Measurements from ENCODE around the gene ADAT3.
A peak's percentile ranks its signal among the peaks of the same experiment; 100 is the strongest.
"Not testable (repeated sequence)": the region's sequence is repeated elsewhere in the genome, so short reads cannot be mapped to it uniquely, and the experiment has no call there.

ADAT3 gene

DNA sequence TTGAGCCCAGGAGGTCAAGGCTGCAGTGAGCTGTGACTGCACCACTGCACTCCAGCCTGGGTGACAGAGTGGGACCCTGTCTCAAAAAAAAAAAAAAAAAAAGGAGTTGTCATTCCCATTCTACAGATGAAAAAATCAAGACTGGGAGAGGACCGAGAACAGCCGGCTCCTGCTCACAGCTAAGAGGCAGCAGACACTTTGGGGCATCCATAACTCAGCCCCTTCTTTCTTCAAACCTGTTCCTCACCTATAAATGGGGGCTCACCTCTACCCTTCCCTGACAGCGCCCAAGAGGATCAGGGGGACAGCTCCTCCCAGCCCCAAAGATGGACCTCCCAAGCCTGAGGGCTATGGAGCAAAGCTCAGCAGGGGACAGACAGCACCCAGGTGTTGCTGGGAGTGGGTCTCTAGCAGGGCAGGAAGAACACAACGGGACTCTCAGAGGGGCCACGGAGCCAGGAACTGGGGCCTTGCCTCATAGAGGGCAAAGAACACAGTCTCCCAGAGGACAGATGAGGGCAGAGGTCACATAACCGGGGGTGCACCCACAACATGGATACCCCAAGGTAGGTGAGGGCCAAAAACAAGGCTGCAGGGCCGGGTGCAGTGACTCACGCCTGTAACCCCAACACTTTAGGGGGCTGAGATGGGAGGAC is 38.4 kb upstream of the ADAT3 start:
- DNase-seq (ENCODE audit: low spot score) = no peak

- no peak for DNase-seq (ENCODE audit: low spot score)
Observed at GRCh38 chr19:1867349-1867724, 37.9 kb upstream of the ADAT3 start.

GRCh38 chr19:1868971-1869370 is 36.2 kb upstream of the ADAT3 start:
- no peak for DNase-seq (ENCODE audit: low spot score)

DNA sequence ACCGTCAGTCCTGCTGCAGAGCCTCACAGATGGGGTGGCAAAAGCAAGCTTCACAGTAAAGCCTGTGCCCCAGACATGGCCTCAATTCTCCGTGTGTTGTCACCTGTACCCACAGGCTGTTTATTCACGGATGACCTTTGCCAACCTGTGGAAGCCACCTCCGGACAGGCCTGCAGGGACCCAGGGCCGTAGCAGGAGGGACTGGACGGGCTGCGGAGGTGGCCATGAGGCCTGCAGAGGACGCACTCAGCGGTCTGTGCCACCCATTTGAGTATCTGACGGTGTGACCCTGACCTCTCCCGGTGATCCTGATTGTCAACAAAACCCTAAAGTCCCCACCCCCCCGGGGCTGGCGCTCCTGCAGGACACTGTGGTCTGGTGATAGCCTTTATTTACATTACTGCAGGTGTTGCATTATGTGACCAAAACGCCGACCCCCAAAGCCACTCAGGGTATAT is 34.0 kb upstream of the ADAT3 start:
- no peak for DNase-seq (ENCODE audit: low spot score)

GRCh38 chr19:1871630-1872029 is 33.6 kb upstream of the ADAT3 start:
- DNase-seq (ENCODE audit: low spot score) = no peak

- DNase-seq (ENCODE audit: low spot score) = no peak
Observed at GRCh38 chr19:1872807-1873523, 32.2 kb upstream of the ADAT3 start.

DNA sequence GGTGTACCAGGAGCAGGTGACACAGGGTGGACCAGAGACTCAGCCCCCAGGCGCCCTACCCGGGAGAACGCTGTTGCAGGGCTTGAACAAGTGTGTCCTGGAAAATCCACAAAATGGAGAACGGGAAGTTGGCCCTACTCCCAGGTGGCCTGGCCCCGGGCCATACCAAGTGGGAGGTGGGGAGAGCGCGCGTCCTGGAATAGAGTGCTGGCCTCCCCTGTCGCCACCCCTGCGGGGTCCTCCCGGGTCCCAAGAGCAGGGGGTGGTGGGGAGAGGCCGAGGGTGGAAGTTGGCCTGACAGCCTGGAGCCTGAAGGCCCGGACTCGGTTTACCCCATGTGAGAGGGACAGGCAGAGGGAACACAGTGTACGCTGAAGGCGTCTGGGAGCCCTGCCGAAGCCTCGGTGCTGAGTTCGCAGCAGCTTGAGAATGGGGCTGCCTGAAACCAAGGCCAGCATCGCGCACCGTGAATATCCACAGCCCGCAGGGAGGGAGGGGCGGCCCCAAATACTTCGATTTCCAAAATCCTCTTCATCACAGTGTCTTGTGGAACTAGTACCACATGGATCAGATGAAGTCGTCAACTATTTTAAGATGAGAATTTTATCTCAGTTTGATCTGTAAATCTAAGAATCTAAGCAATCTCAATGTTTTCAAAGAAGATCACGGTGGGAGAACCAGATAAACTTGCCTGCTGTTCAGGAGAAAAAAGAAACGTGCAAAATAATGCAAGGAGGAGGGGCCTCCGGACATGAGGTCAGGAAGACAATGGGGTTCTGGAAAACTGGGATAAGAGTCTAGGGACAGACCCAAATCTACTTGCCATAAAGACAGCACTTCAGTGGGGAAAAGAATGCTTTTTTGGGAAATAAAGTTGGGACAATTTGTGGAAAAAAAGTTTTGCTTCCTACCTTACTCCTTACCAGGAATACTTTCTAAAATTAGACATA is 31.4 kb upstream of the ADAT3 start:
- DNase-seq (ENCODE audit: low spot score) = peak; percentile 62

DNA sequence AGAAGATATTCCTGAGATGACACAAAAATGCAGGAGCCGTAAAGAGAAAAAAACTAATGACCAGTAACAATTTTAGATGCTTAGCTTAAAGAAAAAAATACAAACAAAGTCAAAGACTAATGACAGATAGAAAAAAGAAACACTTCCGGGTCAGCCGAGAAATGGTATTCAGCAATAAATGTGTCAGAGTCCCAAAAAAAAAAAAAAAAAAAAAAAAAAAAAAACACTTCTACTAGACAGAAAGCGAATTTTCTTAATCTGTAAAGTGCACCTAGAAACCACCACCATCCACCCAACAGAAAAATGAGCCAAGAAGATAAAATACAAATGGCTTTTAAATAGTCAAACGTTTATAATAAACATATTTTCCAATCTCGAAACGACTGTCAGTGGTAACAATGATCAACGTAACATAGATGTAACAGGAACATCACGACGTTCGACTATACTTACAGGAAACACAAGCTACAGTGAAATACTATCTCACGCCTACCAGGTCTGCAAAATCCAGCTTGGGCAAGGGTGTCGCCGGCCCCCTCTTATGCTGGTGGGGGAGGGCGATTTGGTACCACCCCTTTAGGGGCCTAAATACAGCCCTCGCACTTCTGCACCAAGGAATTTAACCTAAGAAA is 30.5 kb upstream of the ADAT3 start:
- DNase-seq (ENCODE audit: low spot score) = no peak

DNA sequence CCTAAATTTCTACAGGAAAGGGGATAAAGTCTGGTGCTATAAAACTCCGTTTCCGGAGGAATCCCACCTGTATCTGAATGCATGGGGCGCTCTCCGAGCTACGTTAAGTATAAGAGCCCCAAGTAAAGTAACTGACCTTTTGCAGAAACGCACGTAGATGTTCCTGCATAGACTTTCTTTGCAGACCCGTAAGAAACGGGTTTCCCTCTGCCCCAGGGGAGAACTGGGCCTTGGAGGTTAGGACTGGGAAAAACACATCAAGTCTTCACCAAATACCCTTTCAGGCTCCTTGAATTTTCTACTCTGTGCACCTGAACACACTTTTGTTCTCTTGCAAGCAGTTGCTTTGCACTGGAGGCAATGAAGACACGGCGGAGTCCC is 29.9 kb upstream of the ADAT3 start:
- not testable (repeated sequence) for DNase-seq (ENCODE audit: low spot score)

DNA sequence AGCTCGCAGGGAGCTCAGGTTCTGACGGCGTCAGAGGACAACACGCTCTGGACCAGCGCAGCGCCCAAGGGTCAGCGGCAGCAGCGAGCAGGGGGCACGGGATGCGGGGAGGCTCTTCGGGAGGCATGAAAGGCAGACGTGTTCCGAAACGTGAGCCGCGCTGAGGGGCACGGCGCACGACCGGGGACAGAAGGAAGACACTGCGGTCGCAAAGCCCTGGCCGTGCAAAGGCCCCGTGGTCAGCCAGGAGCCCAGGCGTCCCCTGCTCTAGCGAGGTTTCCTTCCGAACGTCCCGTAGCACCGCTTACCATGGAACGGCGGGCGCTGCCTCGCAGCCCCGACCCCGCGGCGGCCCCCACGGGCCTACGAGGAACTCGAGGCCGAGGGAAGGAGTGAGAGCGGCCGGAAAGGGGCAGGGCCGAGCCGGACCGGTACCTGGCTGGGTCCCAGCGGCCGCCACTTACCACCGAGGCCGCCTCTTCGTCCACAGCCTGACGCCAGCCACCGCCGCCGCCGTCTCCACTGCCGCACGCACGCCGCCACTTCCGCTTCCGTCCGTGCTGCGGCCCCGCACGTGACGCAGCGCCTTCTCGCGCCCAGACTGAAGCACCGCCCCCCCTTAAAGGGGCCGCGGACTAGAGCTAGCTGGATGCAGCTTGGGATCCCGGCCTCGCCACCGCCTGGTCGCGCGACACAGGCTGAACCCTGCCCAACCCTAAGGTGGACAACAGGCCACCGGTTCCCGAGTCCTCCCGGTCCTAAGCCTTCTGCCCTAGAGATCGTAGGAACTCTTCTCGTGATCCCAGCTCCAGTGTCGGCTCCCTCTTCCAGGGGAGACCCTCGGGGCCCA is 29.3 kb upstream of the ADAT3 start:
- peak; percentile 97 for DNase-seq (ENCODE audit: low spot score)

GRCh38 chr19:1876496-1877279 is 28.5 kb upstream of the ADAT3 start:
- DNase-seq (ENCODE audit: low spot score) = not testable (repeated sequence)

GRCh38 chr19:1877280-1877660 is 27.9 kb upstream of the ADAT3 start:
- DNase-seq (ENCODE audit: low spot score) = not testable (repeated sequence)

DNA sequence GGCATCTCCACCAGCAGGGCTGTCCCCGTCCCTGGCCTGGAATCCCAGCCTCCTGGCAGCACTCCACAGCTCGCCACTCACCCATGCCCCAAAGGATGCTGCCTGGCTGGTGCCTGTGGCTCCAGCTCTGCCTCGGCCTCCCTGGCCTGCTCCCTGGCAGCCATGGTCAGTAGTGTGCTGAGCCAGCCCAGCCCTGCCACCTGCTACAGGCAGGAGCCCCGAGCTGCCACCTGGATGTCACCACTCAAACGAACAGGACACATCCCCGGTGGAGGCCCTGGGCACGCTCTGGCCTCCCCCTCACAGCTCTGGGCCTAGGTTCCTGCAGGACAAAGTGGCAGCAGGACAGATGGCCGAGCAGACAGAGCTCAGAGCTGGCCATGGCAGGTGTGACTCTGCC is 26.6 kb upstream of the ADAT3 start:
- not testable (repeated sequence) for DNase-seq (ENCODE audit: low spot score)

GRCh38 chr19:1879982-1880381 is 25.2 kb upstream of the ADAT3 start:
- not testable (repeated sequence) for DNase-seq (ENCODE audit: low spot score)

DNA sequence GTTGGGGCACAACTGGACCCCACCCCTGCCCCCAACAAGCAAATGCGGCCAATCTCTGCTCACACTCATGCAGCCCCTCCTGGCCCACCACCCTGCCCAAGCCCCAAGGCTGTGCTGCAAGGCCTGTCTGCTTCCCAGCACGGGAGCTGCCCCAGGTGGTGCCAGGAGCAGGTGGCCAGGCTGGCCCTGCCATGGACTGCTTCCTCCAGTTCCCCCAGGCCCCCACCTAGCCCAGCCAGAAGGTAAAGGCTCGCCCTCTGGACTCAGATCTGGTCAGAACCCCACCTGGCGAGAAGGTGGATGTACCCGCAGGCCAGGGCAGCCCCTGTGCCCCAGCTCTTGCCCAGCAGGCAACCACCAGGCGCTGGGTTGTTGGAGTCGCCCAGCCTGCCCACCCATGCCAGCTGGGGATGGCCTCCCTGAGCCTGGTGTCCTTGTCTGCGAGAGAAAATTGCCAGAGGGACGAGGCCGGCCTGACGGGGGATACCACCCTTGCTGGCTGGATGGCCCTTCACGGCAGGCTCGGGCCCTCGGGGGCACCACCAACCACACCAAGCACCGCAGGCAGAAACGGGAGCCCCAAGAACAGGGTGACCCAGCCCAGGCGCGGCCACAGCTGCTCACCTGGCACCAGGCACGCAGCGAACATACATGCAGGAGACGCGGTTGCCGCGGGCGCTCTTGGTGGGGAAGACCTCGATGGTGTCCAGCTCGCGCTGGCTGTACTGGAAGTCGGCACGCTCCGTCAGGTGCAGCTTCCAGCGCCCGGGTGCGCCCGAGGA is 24.4 kb upstream of the ADAT3 start:
- no peak for DNase-seq (ENCODE audit: low spot score)

DNA sequence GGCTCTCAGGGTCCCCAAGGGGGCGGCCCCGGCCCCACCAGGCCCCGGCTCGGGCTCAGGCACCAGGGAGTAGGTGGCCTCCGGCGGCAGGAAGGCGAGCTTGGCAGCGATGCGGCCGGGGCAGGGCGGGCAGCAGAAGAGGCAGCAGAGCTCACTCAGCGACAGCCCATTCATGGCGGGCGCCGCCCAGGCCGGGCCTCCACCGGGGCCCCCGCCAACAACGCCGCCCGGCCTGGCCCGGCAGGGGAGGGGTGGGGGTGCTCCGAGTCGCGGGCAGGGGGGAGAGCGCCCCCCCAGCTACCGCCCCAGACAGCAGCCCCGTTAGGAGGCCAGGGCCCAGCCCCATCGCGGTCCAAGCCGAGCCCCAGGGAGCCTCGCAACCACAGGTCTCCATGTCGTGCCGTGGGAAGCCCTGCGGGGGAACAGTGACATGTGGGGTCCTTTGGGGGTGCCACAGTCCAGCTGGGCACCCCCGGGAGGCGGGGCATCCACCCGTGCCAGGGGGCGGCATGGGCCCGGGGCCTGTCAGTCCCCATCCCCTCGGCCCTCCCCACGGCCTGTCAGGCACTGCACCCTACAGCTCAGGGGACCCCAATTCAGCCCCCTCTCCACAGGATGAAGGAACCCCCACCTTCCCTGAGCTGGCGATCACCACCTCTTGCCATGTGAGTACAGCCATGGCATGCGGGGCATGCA is 23.7 kb upstream of the ADAT3 start:
- not testable (repeated sequence) for DNase-seq (ENCODE audit: low spot score)

GRCh38 chr19:1882089-1882785 is 23.0 kb upstream of the ADAT3 start:
- peak; percentile 65 for DNase-seq (ENCODE audit: low spot score)

Data from Ammon's horn (tissue), 1 donor.